GM19193 (cell line): ENCODE measurements around the gene TOM1L2.

Experiments
- POLR2A ChIP-seq: IDR thresholded peaks from 4 replicates; pipeline ENCODE4 v1.6.1; 2011; ENCODE audit not compliant: insufficient read depth, insufficient read length; ENCODE audit errors: extremely low read depth

Gene TOM1L2

GRCh38 chr17:17944242-17944641 is 28.0 kb downstream of the TOM1L2 start:
- no peak for TF ChIP-seq POLR2A

- no peak for TF ChIP-seq POLR2A
These were observed 28.8 kb downstream of the TOM1L2 start for GRCh38 chr17:17943281-17943984.

- no peak for TF ChIP-seq POLR2A
These were observed 29.4 kb downstream of the TOM1L2 start for GRCh38 chr17:17942846-17943245.

- no peak for TF ChIP-seq POLR2A
These were observed 31.2 kb downstream of the TOM1L2 start for GRCh38 chr17:17941015-17941414.

- no peak for TF ChIP-seq POLR2A
These were observed 31.7 kb downstream of the TOM1L2 start for GRCh38 chr17:17940441-17940911.

- TF ChIP-seq POLR2A, result no peak
These were observed 33.7 kb downstream of the TOM1L2 start for GRCh38 chr17:17938388-17939107.

- TF ChIP-seq POLR2A, result no peak
These were observed 34.2 kb downstream of the TOM1L2 start for GRCh38 chr17:17937958-17938357.

GRCh38 chr17:17937201-17937853 is 34.9 kb downstream of the TOM1L2 start:
- no peak for TF ChIP-seq POLR2A

GRCh38 chr17:17935321-17936271 is 36.6 kb downstream of the TOM1L2 start:
- no peak for TF ChIP-seq POLR2A

GRCh38 chr17:17934806-17935205 is 37.4 kb downstream of the TOM1L2 start:
- no peak for TF ChIP-seq POLR2A

GRCh38 chr17:17934214-17934613 is 38.0 kb downstream of the TOM1L2 start:
- no peak for TF ChIP-seq POLR2A

GRCh38 chr17:17933775-17934174 is 38.4 kb downstream of the TOM1L2 start:
- no peak for TF ChIP-seq POLR2A

- TF ChIP-seq POLR2A, result no peak
These were observed 41.0 kb downstream of the TOM1L2 start for GRCh38 chr17:17931159-17931558.

- TF ChIP-seq POLR2A, result no peak
These were observed 41.5 kb downstream of the TOM1L2 start for GRCh38 chr17:17930674-17931073.

GRCh38 chr17:17929655-17930380 is 42.4 kb downstream of the TOM1L2 start:
- no peak for TF ChIP-seq POLR2A
